NT2/D1 (cell line): ENCODE measurements around the gene EHF.

Experiments used
- SUZ12 ChIP-seq: IDR thresholded peaks from 2 replicates; pipeline ENCODE4 v1.6.1; 2011; ENCODE audit not compliant: insufficient read length, insufficient read depth; ENCODE audit errors: extremely low read depth
- YY1 ChIP-seq: IDR thresholded peaks from 2 replicates; pipeline ENCODE4 v1.6.1; 2011; ENCODE audit not compliant: insufficient read length, insufficient read depth
- ZNF274 ChIP-seq: IDR thresholded peaks from 2 replicates; pipeline ENCODE4 v1.6.1; 2011; ENCODE audit warnings: mild to moderate bottlenecking, low read depth, low read length

GRCh38 chr11:34680206-34680605 is 59.3 kb downstream of the EHF start:
- TF ChIP-seq ZNF274, result no peak
- TF ChIP-seq YY1, result no peak
- TF ChIP-seq SUZ12, result no peak
